A549 treated with AZD9567 at 1 μM for 4 hours (cell line): ENCODE measurements around the gene ISY1. TPM values are rescaled to one million over a fixed set of nuclear protein-coding genes. Genes with fewer than 3 reads are reported as not detected.

Experiments
- total RNA-seq: library from RNA; stranded (reverse); fragments of 200-300 nt; extraction: Qiagen RNA extraction; gene quantifications from 5 replicates; pipeline ENCODE4 v1.2.3, GENCODE V29; 2022; ENCODE audit not compliant: insufficient read depth

The ISY1 gene
- 13.3 to 23.7 TPM (median 20.1 TPM) in 5 replicates for total RNA-seq

DNA sequence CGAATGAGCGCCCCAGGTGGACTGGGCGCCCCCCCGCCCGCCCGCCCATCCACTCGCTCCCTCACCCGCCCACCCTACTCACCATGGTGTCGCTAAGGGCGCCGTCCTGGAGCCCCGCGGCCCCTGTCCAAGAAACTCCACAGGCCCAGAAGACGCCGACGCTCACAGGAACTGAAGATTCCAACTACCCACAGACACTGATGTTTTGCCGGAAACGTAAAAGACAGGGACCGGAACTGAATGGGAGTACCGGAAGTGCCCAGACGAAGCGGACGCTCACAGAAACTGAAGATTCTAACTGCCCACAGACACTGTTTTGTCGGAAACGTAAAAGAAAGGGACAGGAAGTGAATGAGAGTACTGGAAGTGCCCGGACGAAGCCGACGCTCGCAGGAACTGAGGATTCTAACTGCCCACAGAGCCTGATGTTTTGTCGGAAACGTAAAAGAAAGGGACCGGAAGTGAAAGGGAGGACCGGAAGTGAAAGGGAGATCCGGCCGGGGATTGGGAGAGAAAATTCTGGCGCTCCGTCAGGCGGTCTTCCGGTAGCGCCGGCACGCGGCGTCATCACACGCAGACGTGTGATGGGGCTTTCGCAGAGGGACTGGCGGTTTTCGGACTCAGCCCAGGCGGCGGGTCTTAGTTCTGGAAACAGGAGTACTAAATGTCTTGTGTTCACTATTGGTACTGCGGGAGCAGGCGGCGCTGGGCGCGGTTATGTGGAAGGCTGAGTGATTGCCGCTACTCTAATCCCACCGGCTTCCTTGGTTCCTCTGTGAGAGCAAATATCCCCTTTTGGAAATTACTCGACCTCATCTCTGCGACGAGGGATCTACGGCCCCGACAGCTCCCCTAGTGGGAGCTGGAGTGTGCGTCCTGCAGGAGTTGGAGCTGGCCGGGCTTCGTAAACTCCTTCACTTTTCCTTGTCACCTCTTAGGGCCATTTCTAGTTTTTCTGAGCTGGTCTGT is at the start of gene ISY1:
Gene ISY1 (minus strand): TSS at position 173 of the 969 bp plus-strand sequence. CDS start 88 bp downstream, at position 85.

DNA sequence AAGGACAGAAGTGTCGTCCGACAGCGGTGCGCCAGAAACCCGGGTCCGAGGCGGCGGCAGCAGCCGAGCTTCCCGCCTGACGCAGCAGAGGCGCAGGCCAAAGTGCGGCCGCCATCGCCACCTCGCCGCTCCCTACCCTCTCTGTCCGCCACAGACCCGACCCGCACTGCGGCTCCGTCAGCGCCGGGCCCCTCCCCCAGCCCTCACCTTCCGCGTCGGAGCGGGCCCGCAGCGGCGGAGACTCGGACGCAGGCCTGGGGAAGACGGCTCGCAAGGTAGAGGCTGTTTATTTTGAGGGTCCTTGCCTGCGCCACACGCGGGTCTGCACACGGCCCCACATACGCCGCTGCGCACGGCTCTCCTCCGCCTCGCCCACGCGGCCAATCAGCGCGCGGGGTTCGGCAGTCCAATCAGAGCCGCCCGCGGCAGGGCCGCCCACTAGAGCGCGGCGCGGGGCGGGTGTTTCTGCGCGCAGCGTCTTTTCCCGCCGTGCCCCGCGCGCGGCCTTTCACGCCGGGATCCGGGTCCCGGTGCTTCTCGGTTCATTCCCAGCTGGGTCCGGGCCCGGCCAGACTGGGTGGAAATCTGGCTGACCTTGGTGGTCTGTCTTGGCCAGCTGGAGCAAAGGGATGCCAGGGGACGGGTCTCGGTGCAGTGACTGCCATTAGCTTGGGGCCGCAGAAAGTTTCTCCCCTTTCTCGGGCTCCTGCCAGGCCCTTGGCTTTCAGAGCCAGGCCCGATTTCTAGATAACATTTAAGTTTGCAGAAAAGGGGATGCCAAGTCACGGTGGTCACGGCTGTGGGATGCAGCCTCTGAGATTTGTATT is 22.9 kb upstream of the ISY1 start, which contains the start of gene CNBP:
Gene CNBP (minus strand): TSS at position 328 of the 827 bp plus-strand sequence. CDS start 12,139 bp downstream, outside the sequence.

DNA sequence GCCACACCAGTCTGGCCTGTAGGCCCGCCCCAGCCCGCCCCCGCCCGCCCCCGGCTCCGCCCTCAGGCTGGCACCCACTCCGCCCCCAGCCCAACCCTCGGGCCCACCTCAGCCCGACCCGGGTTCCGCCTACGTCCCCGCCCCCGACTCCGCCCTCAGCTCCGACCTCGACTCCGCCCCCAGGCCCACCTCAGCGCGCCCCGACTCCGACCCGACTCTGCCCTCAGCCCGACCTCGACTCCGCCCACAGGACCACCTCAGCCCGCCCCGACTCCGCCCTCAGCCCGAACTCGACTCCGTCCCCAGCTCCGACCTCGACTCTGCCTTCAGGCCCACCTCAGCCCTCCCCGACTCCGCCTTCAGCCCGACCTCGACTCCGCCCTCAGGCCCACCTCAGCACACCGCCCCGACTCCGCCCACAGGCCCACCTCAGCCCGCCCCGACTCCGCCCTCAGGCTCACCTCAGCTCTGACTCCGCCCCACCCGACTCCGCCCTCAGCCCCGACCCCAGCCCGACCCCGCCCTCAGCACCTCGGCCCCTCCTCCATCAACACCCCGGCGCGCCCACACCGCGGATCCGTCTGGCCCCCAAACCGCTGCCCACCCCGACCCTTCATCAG is 39.0 kb downstream of the ISY1 start, which contains the start of gene RAB43:
Gene RAB43 (minus strand): TSS at position 13 of the 620 bp plus-strand sequence. CDS start 315 bp downstream, outside the sequence.

Other genes starting within 250 kb of the ISY1 start
- 0.09 TPM in 1 of 5 replicates, not detected in the others for gene CFAP92, start 167.0 kb downstream of the ISY1 start, total RNA-seq
- 0.02 to 0.05 TPM in 2 of 5 replicates, not detected in the others for gene EFCC1, start 159.8 kb downstream of the ISY1 start, total RNA-seq
- not detected in 5 replicates for gene GP9, start 100.3 kb downstream of the ISY1 start, total RNA-seq
- 0.86 to 5.6 TPM (median 4.9 TPM) in 5 replicates for gene RAB43, start 39.3 kb downstream of the ISY1 start, total RNA-seq
- 331 to 402 TPM (median 336 TPM) in 5 replicates for gene CNBP, start 22.8 kb upstream of the ISY1 start, total RNA-seq
- gene COPG1, start 88.5 kb upstream of the ISY1 start, total RNA-seq, result 64.3 to 81.7 TPM (median 78.5 TPM) in 5 replicates
- 37.3 to 44.4 TPM (median 42.1 TPM) in 5 replicates for gene HMCES, start 117.8 kb upstream of the ISY1 start, total RNA-seq